Psoas muscle (tissue), 8 donors: ENCODE measurements around the gene ZNHIT6. TPM values are rescaled to one million over a fixed set of nuclear protein-coding genes. Genes with fewer than 3 reads are reported as not detected.

Source experiments
- ATAC-seq, 4 donors: fragments of 200-7000 bp; cut with Tn5 transposase; one replicate each; pipeline ENCODE4 v1.9.1; 2020; ENCODE audit warnings: moderate library complexity in 3 of 4, mild to moderate bottlenecking in 2 of 4
- DNase-seq, 2 donors: peaks; one replicate each; pipeline ENCODE4 v3.0.0-alpha.2; 2020
- H3K27ac ChIP-seq: fragments of 200-600 bp; one replicate; pipeline ENCODE4 v1.8.0; 2022
- H3K27me3 ChIP-seq, 3 donors: fragments of 200-600 bp in 1 of 3; one replicate each; pipeline versions ENCODE4 v1.6.1 to v1.8.0; 2013 to 2022; ENCODE audit warnings: low read length in 2 of 3, mild to moderate bottlenecking in 2 of 3, moderate library complexity in 1 of 3; ENCODE audit not compliant: insufficient read depth in 3 of 3
- H3K36me3 ChIP-seq, 2 donors: fragments of 200-600 bp in 1 of 2; one replicate each; pipeline versions ENCODE4 v1.6.1 to v1.8.0; 2013 to 2022; ENCODE audit warnings: low read depth in 1 of 2, mild to moderate bottlenecking in 1 of 2, moderate library complexity in 1 of 2; ENCODE audit not compliant: insufficient read depth in 1 of 2
- H3K4me1 ChIP-seq: fragments of 200-600 bp; one replicate; pipeline ENCODE4 v1.8.0; 2022
- H3K4me3 ChIP-seq: fragments of 200-600 bp; one replicate; pipeline ENCODE4 v1.8.0; 2022; ENCODE audit warnings: mild to moderate bottlenecking
- H3K9me3 ChIP-seq: fragments of 200-600 bp; one replicate; pipeline ENCODE4 v1.8.0; 2022
- WGBS, 3 donors: extraction: QIAGEN DNeasy Blood & Tissue Kit; methylation state at CpG; one replicate each; pipeline versions ENCODE4 v1.1.6 to v1.1.7; 2013; 5-methylcytosine and 5-hydroxymethylcytosine counted together
- intact Hi-C, 2 donors: fragments of 100-400 bp; cut with DNase I; formaldehyde crosslinking; loops; one replicate each; pipeline versions ENCODE4 v1.11.0 to v1.14.2; 2022
- polyA plus RNA-seq, 3 donors: library from polyadenylated mRNA; stranded (reverse); fragments of 200-250 nt; gene quantifications; one replicate each; pipeline ENCODE4 v1.2.3, GENCODE V29; 2013
- total RNA-seq, 4 donors: library from RNA; stranded (reverse); fragmentation: NEBNext Ultra II Directional in 2 of 4; extraction: Animal tissue kit (Norgen Biotek cat#: 25700) in 2 of 4; gene quantifications; one replicate each; pipeline versions ENCODE4 v1.2.1 to v1.2.4, GENCODE V29; 2021 to 2023
- TF ChIP-seq, protein P1 (sequence below): fragments of 200-600 bp; IDR thresholded peaks from one replicate; pipeline ENCODE4 v1.8.0; 2022; ENCODE audit warnings: antibody characterized with exemption
- donor health status: healthy with polysubstance abuse.
- donor health status: DM: no; HTN: no; CAD: no; lungs with moderate emphysema.
- donor health status: Bipolar disorder and iron deficiency.
- donor health status: healthy.
- donor health status: DM: yes; HTN: yes; CAD: no.
- donor health status: DM: no; HTN: no; CAD: no.
- donor health status: DM: no; HTN: no; CAD: no.
- donor health status: DM: yes; HTN: yes; CAD: no.

Gene ZNHIT6
- total and polyA plus RNA-seq, 7 donors = 3.6 to 13.5 (median 12.3) TPM

DNA sequence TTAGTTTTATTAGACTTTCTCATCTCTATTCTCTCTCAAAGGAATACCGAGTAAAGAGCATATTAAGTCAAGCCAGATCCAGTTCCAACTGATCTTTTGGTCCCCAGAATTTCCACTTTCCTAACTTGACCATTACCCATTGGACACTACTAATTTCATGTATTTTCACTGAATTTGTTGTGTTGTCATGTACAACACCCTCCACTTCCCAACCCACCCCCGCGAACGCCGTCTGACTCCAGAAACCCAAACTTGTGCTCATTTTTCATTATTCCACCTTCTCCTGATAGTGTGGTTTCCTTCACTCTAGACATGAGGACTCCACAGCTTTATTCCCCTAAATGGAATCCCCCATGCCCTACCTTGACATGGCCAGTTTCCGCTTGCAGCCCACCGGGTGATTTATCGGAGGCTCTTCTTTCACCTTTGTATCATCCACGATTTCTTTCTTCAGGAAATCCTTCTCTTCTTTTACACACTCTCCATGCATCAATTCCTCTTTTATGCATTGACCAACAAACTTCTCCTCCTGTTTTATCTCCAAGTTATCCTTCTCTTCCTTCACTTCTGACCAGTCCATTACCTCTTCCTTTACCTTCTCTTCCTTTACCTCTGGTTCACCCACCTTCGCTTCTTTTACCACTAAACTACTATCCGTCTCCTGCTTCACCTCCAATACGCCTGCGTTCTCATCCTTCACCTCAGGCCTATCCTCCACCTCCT lies 805 bp downstream of the ZNHIT6 start:
- TF ChIP-seq, protein P1, sequence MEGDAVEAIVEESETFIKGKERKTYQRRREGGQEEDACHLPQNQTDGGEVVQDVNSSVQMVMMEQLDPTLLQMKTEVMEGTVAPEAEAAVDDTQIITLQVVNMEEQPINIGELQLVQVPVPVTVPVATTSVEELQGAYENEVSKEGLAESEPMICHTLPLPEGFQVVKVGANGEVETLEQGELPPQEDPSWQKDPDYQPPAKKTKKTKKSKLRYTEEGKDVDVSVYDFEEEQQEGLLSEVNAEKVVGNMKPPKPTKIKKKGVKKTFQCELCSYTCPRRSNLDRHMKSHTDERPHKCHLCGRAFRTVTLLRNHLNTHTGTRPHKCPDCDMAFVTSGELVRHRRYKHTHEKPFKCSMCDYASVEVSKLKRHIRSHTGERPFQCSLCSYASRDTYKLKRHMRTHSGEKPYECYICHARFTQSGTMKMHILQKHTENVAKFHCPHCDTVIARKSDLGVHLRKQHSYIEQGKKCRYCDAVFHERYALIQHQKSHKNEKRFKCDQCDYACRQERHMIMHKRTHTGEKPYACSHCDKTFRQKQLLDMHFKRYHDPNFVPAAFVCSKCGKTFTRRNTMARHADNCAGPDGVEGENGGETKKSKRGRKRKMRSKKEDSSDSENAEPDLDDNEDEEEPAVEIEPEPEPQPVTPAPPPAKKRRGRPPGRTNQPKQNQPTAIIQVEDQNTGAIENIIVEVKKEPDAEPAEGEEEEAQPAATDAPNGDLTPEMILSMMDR = no peak
- Histone ChIP-seq H3K36me3 (peaks cover 2 to 34% of the 10 kb centered on the region in 2 donors), H3K27me3 (no peaks in the 10 kb centered on the region), H3K4me1 (peaks cover 15% of the 10 kb centered on the region), H3K27ac (peak overlapping the region; percentile 80), H3K9me3 (no peaks in the 10 kb centered on the region), H3K4me3 (peak overlapping the region; percentile 90)
- intact Hi-C loops = no loop called here
- ATAC-seq = no peak
- DNase-seq = no peak
- 13 to 15% (median 14%) methylated on average over 13 of the region's 13 CpGs for WGBS, 3 donors

DNA sequence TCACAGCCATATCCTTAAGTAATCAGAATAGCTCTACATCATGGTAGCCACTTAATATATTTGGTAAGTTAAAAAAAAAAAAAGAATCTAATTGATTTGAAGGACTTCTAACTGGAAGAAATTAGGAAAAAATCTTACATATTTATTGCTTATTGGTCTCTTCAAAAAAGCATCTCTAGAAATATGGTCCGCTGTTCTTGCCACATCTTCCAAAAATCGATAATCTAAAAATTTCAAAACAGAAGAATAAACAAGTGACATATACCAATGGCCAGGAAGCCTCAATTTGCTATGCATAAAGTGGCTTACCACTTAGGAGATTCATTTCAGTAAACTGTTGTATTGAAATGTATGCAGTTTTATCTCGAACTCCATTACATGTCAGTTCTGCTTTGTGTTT lies 2.3 kb downstream of the ZNHIT6 start:
- no peaks in the 10 kb centered on the region for H3K27me3 ChIP-seq
- peaks cover 15% of the 10 kb centered on the region for H3K4me1 ChIP-seq
- peaks cover 2 to 47% of the 10 kb centered on the region in 2 donors for H3K36me3 ChIP-seq
- no peaks in the 10 kb centered on the region for H3K9me3 ChIP-seq
- ATAC-seq (no peak), DNase-seq (no peak)
- 95 to 97% (median 96%) methylated on average over 3 of the region's 3 CpGs for WGBS, 3 donors
- peak overlapping the region; percentile 90 for H3K4me3 ChIP-seq
- TF ChIP-seq, protein P1 = no peak
- intact Hi-C loops = no loop called here
- H3K27ac ChIP-seq = no peak overlapping the region

DNA sequence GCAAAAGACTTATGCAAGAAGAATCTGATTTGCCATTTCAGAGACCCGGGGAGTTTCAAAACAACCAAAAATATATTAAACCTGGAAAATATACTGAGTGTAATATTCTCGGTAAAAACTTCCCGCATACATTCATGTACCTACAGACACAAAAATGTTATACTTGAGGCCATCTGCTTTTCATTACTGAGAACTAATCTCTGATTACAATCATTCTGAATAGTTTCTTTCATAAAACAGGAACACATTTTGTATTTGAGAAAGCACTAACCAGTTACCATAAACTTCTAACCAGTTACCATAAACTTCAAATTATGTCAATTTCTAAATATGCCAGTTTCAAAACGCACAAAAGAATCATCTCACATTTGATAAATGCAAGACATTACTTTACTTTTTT lies 7.8 kb downstream of the ZNHIT6 start:
- TF ChIP-seq, protein P1 = no peak
- Histone ChIP-seq H3K4me1 (peaks cover 13% of the 10 kb centered on the region), H3K36me3 (peaks cover 1 to 53% of the 10 kb centered on the region in 2 donors), H3K4me3 (no peak overlapping the region), H3K9me3 (no peaks in the 10 kb centered on the region), H3K27ac (no peak overlapping the region), H3K27me3 (no peaks in the 10 kb centered on the region)
- 91 to 93% (median 92%) methylated on average over 4 of the region's 4 CpGs for WGBS, 3 donors
- intact Hi-C loops = no loop called here
- no peak for DNase-seq
- no peak for ATAC-seq

DNA sequence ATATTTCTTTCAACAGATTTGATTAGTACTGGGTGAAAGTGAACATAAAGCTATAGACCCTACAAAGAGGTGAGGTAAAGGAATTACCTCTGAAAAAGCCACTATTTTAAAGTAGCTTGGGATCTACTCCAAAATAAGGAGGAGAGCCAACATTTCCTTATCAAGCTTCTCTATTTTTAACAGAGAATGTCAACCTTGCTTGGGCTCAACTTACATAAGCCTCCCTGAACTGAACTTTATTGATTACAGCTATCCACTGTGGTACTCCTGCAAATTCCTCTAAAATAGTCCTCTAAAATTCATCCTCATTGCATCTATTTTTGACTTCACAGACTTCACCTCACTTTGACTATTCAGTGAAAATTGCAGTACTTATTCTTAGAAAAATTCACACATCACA lies 10.3 kb downstream of the ZNHIT6 start:
- no peak for ATAC-seq
- peaks cover 13% of the 10 kb centered on the region for H3K4me1 ChIP-seq
- intact Hi-C loops = loop anchor here in 1 of 2 donors (10.0 kb wide), 1 partner anchor 193 kb away; no protein-coding TSS in a partner anchor
- TF ChIP-seq, protein P1 = no peak
- H3K36me3 ChIP-seq = peaks cover 0 to 31% of the 10 kb centered on the region in 2 donors
- no peaks in the 10 kb centered on the region for H3K9me3 ChIP-seq
- no peak overlapping the region for H3K4me3 ChIP-seq
- H3K27ac ChIP-seq = no peak overlapping the region
- no peaks in the 10 kb centered on the region for H3K27me3 ChIP-seq
- no peak for DNase-seq
